HG03139 (cell line): ENCODE data around the gene INO80D.
"Not testable (repeated sequence)": the region's sequence is repeated elsewhere in the genome, so short reads cannot be mapped to it uniquely, and the experiment has no call there.

Experiments used
- ATAC-seq: cut with Tn5 transposase; IDR thresholded peaks from one replicate; pipeline ENCODE4 v1.9.1; 2021; ENCODE audit not compliant: unreplicated experiment

The INO80D gene

GRCh38 chr2:205986334-205986733 lies 99.6 kb downstream of the INO80D start:
- ATAC-seq: not testable (repeated sequence)

- no peak for ATAC-seq
Observed at GRCh38 chr2:205984381-205984780, 101.6 kb downstream of the INO80D start.

- ATAC-seq: no peak
Observed at GRCh38 chr2:205982776-205983327, 103.1 kb downstream of the INO80D start.

- ATAC-seq: not testable (repeated sequence)
Observed at GRCh38 chr2:205978728-205979127, 107.2 kb downstream of the INO80D start.

- not testable (repeated sequence) for ATAC-seq
Observed at GRCh38 chr2:205977699-205978098, 108.3 kb downstream of the INO80D start.

- not testable (repeated sequence) for ATAC-seq
Observed at GRCh38 chr2:205976934-205977659, 108.9 kb downstream of the INO80D start.

GRCh38 chr2:205976120-205976814 lies 109.7 kb downstream of the INO80D start:
- no peak for ATAC-seq

GRCh38 chr2:205975082-205975949 lies 110.7 kb downstream of the INO80D start:
- ATAC-seq: peak; percentile 81

GRCh38 chr2:205972113-205972512 lies 113.9 kb downstream of the INO80D start:
- ATAC-seq: no peak

- no peak for ATAC-seq
Observed at GRCh38 chr2:205970348-205970747, 115.6 kb downstream of the INO80D start.

GRCh38 chr2:205969584-205969983 lies 116.4 kb downstream of the INO80D start:
- ATAC-seq: no peak

GRCh38 chr2:205967391-205968075 lies 118.4 kb downstream of the INO80D start:
- ATAC-seq: no peak

- ATAC-seq: no peak
Observed at GRCh38 chr2:205965707-205966106, 120.3 kb downstream of the INO80D start.

GRCh38 chr2:205964111-205964761 lies 121.7 kb downstream of the INO80D start:
- no peak for ATAC-seq

- ATAC-seq: no peak
Observed at GRCh38 chr2:205959521-205959920, 126.5 kb downstream of the INO80D start.

- ATAC-seq: no peak
Observed at GRCh38 chr2:205957452-205958154, 128.4 kb downstream of the INO80D start.

- ATAC-seq: no peak
Observed at GRCh38 chr2:205954707-205955106, 131.3 kb downstream of the INO80D start.

- ATAC-seq: no peak
Observed at GRCh38 chr2:205952282-205952681, 133.7 kb downstream of the INO80D start.

GRCh38 chr2:205948883-205949282 lies 137.1 kb downstream of the INO80D start:
- no peak for ATAC-seq

- ATAC-seq: no peak
Observed at GRCh38 chr2:205948496-205948837, 137.5 kb downstream of the INO80D start.
